ENCODE results near the gene APBA1.

DNA sequence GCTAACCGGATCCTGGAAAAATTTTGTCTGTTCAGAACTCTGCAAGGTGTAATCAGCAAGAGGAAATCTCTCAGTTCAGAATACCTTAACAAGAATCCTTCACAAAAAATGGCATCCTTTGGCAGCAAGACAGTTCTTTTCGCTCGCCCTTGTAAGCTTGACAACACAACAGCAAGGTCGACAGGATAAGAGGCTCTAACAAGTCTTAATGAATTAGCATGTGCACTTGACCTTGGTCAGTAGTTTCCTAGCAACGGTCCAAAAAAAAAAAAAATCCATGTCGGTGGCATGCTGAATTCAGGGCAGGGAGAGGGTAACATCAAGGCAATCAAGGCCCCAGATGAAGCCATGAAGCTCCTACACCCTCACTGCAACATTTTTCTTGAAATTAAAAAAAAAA is 172.8 kb downstream of the APBA1 start:
- TF ChIP-seq POLR2A (IDR thresholded peaks at IDR 0.05; ENCODE audit: low read depth, low read length) (no peak), POLR2AphosphoS5 (IDR thresholded peaks at IDR 0.05; ENCODE audit: low read depth, low read length) (no peak)
